ENCODE measurements around the gene UBE2Z. TPM values are rescaled to one million over a fixed set of nuclear protein-coding genes. Genes with fewer than 3 reads are reported as not detected.

UBE2Z gene
- total RNA-seq, 5 donors from 2014 or later (not counting 1 experiment from before 2014, with no cell fraction given), result 78.2 to 98.4 (median 91.6) TPM

- peak; percentile 36 to 85 (median 54) for ATAC-seq (replicated peaks in 1 of 4)
- no peaks in the 10 kb centered on the region for H3K9me3 ChIP-seq
- no peaks in the 10 kb centered on the region for H3K27me3 ChIP-seq (replicated peaks in 1 of 2; ENCODE audit: control insufficient read depth in 2 of 2, extremely low read depth in 1 of 2, insufficient read depth in 2 of 2, low read length in 1 of 2)
- peaks cover 5 to 77% of the 10 kb centered on the region in 2 donors for H3K36me3 ChIP-seq (ENCODE audit: control insufficient read depth in 2 of 2, extremely low read depth in 1 of 2, insufficient read depth in 1 of 2, low read length in 1 of 2)
- peak overlapping the region; percentile 40 for H3K27ac ChIP-seq (ENCODE audit: low read length)
- Mint-ChIP-seq H3K27me3 (no peaks in the 10 kb centered on the region), H3K9me3 (no peaks in the 10 kb centered on the region), H3K4me3 (peak overlapping the region; percentile 0 to 31 (median 20)), H3K27ac (peak overlapping the region; percentile 47 to 68), H3K4me1 (peaks cover 44 to 54% (median 53%) of the 10 kb centered on the region in 3 donors), H3K36me3 (peaks cover 45% of the 10 kb centered on the region)
- ChIA-PET CTCF (interaction anchor here in 1 of 2 donors (0.5 to 1.1 kb wide), 4 partner anchors 31 to 842 kb away, joined by 3 to 6 read pairs (median 4); no protein-coding TSS in a partner anchor), POLR2A (interaction anchor here (0.5 to 0.7 kb wide), 4 partner anchors 84 to 442 kb away, joined by 3 to 6 read pairs (median 5); no protein-coding TSS in a partner anchor)
- no CpG with 5 or more reads among the region's 5 CpGs for WGBS (ENCODE audit: insufficient coverage)
- H3K4me3 ChIP-seq (ENCODE audit: control insufficient read depth in 1 of 2, extremely low read depth in 1 of 2, low read length in 1 of 2), result no peak overlapping the region
- DNase-seq, result peak in 13 of 35 experiments; percentile 1 to 63 (median 7)
- peaks cover 0 to 24% of the 10 kb centered on the region in 2 experiments for H3K4me1 ChIP-seq (ENCODE audit: control insufficient read depth in 1 of 2, extremely low read depth in 1 of 2, insufficient read depth in 2 of 2, low read length in 2 of 2)
These were observed 7.5 kb downstream of the UBE2Z start for GRCh38 chr17:48915459-48916282.

GRCh38 chr17:48925251-48925990 lies 17.2 kb downstream of the UBE2Z start:
- POLR2A ChIA-PET, result interaction anchor here in 1 of 2 donors (0.6 kb wide), 2 partner anchors 11 to 29 kb away, joined by 3 to 4 read pairs; no protein-coding TSS in a partner anchor
- H3K36me3 Mint-ChIP-seq, result peaks cover 44% of the 10 kb centered on the region

GRCh38 chr17:48925991-48926342 lies 17.8 kb downstream of the UBE2Z start:
- Mint-ChIP-seq H3K4me3 (no peak overlapping the region), H3K36me3 (peaks cover 41% of the 10 kb centered on the region), H3K27me3 (no peaks in the 10 kb centered on the region), H3K9me3 (no peaks in the 10 kb centered on the region), H3K4me1 (peaks cover 0 to 8% (median 2%) of the 10 kb centered on the region in 3 donors), H3K27ac (peak overlapping the region in 1 of 2 donors; percentile 14)
- Histone ChIP-seq H3K36me3 (ENCODE audit: control insufficient read depth in 2 of 2, extremely low read depth in 1 of 2, insufficient read depth in 1 of 2, low read length in 1 of 2) (peaks cover 29 to 93% of the 10 kb centered on the region in 2 donors), H3K4me1 (ENCODE audit: control insufficient read depth in 1 of 2, extremely low read depth in 1 of 2, insufficient read depth in 2 of 2, low read length in 2 of 2) (no peaks in the 10 kb centered on the region), H3K9me3 (no peaks in the 10 kb centered on the region), H3K4me3 (ENCODE audit: control insufficient read depth in 1 of 2, extremely low read depth in 1 of 2, low read length in 1 of 2) (no peak overlapping the region), H3K27me3 (replicated peaks in 1 of 2; ENCODE audit: control insufficient read depth in 2 of 2, extremely low read depth in 1 of 2, insufficient read depth in 2 of 2, low read length in 1 of 2) (no peaks in the 10 kb centered on the region), H3K27ac (ENCODE audit: low read length) (no peak overlapping the region)
- DNase-seq, result no peak
- ChIA-PET POLR2A (interaction anchor here in 1 of 2 donors (0.6 kb wide), 1 partner anchor 12 kb away, joined by 4 read pairs; no protein-coding TSS in a partner anchor), CTCF (no interaction called here)
- no peak for ATAC-seq (replicated peaks in 1 of 4)
- WGBS (ENCODE audit: insufficient coverage), result no CpG with 5 or more reads among the region's 3 CpGs

More at GRCh38 chr17:48925251-48925990, 17.2 kb downstream of the UBE2Z start:
- DNase-seq (no peak), ATAC-seq (replicated peaks in 1 of 4) (no peak)
- Histone ChIP-seq H3K27me3 (replicated peaks in 1 of 2; ENCODE audit: control insufficient read depth in 2 of 2, extremely low read depth in 1 of 2, insufficient read depth in 2 of 2, low read length in 1 of 2) (no peaks in the 10 kb centered on the region), H3K36me3 (ENCODE audit: control insufficient read depth in 2 of 2, extremely low read depth in 1 of 2, insufficient read depth in 1 of 2, low read length in 1 of 2) (peaks cover 30 to 93% of the 10 kb centered on the region in 2 donors), H3K9me3 (no peaks in the 10 kb centered on the region), H3K4me1 (ENCODE audit: control insufficient read depth in 1 of 2, extremely low read depth in 1 of 2, insufficient read depth in 2 of 2, low read length in 2 of 2) (no peaks in the 10 kb centered on the region), H3K4me3 (ENCODE audit: control insufficient read depth in 1 of 2, extremely low read depth in 1 of 2, low read length in 1 of 2) (no peak overlapping the region), H3K27ac (ENCODE audit: low read length) (no peak overlapping the region)
- Mint-ChIP-seq H3K4me1 (peaks cover 0 to 10% (median 2%) of the 10 kb centered on the region in 3 donors), H3K27me3 (no peaks in the 10 kb centered on the region), H3K9me3 (no peaks in the 10 kb centered on the region), H3K4me3 (no peak overlapping the region), H3K27ac (no peak overlapping the region)
- 100% methylated on average over 1 of the region's 4 CpGs for WGBS (ENCODE audit: insufficient coverage)
- CTCF ChIA-PET, result no interaction called here

GRCh38 chr17:48927978-48928745 lies 20.0 kb downstream of the UBE2Z start:
- Mint-ChIP-seq H3K27ac (no peak overlapping the region), H3K36me3 (peaks cover 44% of the 10 kb centered on the region), H3K4me3 (no peak overlapping the region), H3K27me3 (no peaks in the 10 kb centered on the region), H3K4me1 (peaks cover 0 to 5% (median 2%) of the 10 kb centered on the region in 3 donors), H3K9me3 (no peaks in the 10 kb centered on the region)
- POLR2A ChIA-PET, result no interaction called here
- 91% methylated on average over 1 of the region's 6 CpGs for WGBS (ENCODE audit: insufficient coverage)
- Histone ChIP-seq H3K27me3 (replicated peaks in 1 of 2; ENCODE audit: control insufficient read depth in 2 of 2, extremely low read depth in 1 of 2, insufficient read depth in 2 of 2, low read length in 1 of 2) (no peaks in the 10 kb centered on the region), H3K36me3 (ENCODE audit: control insufficient read depth in 2 of 2, extremely low read depth in 1 of 2, insufficient read depth in 1 of 2, low read length in 1 of 2) (peaks cover 25 to 94% of the 10 kb centered on the region in 2 donors), H3K4me1 (ENCODE audit: control insufficient read depth in 1 of 2, extremely low read depth in 1 of 2, insufficient read depth in 2 of 2, low read length in 2 of 2) (no peaks in the 10 kb centered on the region), H3K4me3 (ENCODE audit: control insufficient read depth in 1 of 2, extremely low read depth in 1 of 2, low read length in 1 of 2) (no peak overlapping the region), H3K27ac (ENCODE audit: low read length) (no peak overlapping the region), H3K9me3 (no peaks in the 10 kb centered on the region)
- CTCF ChIA-PET, result no interaction called here
- ATAC-seq (replicated peaks in 1 of 4), result no peak
- DNase-seq, result no peak

- no peaks in the 10 kb centered on the region for H3K9me3 ChIP-seq
- no peak overlapping the region for H3K4me3 ChIP-seq (ENCODE audit: control insufficient read depth in 1 of 2, extremely low read depth in 1 of 2, low read length in 1 of 2)
- no peaks in the 10 kb centered on the region for H3K4me1 ChIP-seq (ENCODE audit: control insufficient read depth in 1 of 2, extremely low read depth in 1 of 2, insufficient read depth in 2 of 2, low read length in 2 of 2)
- ATAC-seq (replicated peaks in 1 of 4) (no peak), DNase-seq (no peak)
- no peak overlapping the region for H3K27ac ChIP-seq (ENCODE audit: low read length)
- no CpG with 5 or more reads among the region's 6 CpGs for whole genome bisulfite sequencing (ENCODE audit: insufficient coverage)
- peaks cover 44% of the 10 kb centered on the region for H3K36me3 Mint-ChIP-seq
- no peaks in the 10 kb centered on the region for H3K27me3 Mint-ChIP-seq
- peaks cover 25 to 95% of the 10 kb centered on the region in 2 donors for H3K36me3 ChIP-seq (ENCODE audit: control insufficient read depth in 2 of 2, extremely low read depth in 1 of 2, insufficient read depth in 1 of 2, low read length in 1 of 2)
- no peaks in the 10 kb centered on the region for H3K9me3 Mint-ChIP-seq
- CTCF ChIA-PET, result interaction anchor here in 1 of 2 donors (0.6 kb wide), 1 partner anchor 58 kb away, joined by 4 read pairs; no protein-coding TSS in a partner anchor
- no peak overlapping the region for H3K4me3 Mint-ChIP-seq
- H3K27me3 ChIP-seq (replicated peaks in 1 of 2; ENCODE audit: control insufficient read depth in 2 of 2, extremely low read depth in 1 of 2, insufficient read depth in 2 of 2, low read length in 1 of 2), result no peaks in the 10 kb centered on the region
- peaks cover 0 to 5% (median 2%) of the 10 kb centered on the region in 3 donors for H3K4me1 Mint-ChIP-seq
- peak overlapping the region; percentile 58 to 73 for H3K27ac Mint-ChIP-seq
- POLR2A ChIA-PET, result no interaction called here
These were observed 20.9 kb downstream of the UBE2Z start for GRCh38 chr17:48928876-48929811.

All from T-cell (primary cell).